ENCODE measurements around the gene CEACAM6.

Gene CEACAM6

DNA sequence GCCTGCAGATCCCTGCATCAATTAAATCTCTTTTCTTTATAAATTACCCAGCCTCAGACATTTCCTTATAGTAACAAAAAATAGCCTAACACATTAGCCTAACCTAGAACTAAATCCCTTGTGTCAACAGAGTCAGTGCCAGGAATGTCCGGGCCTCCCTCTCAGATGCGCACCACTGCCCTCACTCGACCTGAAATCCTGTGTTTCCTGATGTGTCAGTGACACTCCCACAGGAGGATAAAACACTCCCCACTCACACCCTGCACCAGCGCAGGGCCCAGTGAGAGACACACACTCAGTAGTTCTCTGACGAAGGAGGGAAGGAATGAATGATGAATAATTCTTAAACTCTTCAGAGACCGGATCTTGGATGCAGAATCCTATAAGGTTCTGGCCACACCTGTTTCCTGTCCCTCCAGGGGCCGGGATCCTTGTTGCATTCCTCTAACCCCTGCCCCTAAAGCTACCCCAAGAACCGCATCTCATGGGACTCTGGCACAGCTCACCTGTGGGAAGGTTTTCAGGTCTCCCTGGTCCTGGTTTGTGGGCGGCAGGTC is 44.2 kb downstream of the CEACAM6 start:
- DNase-seq: no peak

DNA sequence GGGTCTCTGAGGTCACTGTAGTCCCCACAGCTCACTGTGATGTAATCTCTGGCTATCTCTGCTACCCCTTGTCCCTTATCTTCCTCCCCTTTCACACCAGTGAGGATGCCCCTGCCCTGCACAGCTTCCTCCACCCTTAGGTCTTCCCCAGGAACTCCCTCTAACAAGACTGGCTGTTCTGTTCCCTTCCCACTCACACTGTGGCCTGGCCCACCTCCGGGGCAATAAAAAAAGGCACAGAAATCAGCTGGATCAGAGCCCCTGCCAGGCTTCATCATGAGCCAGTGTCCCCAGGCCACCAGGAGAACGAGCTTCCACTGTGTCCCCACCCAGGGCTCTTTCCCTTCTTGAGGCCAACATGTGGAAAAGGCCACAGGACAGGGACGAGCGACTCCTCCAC is 45.7 kb downstream of the CEACAM6 start:
- no peak for DNase-seq

DNA sequence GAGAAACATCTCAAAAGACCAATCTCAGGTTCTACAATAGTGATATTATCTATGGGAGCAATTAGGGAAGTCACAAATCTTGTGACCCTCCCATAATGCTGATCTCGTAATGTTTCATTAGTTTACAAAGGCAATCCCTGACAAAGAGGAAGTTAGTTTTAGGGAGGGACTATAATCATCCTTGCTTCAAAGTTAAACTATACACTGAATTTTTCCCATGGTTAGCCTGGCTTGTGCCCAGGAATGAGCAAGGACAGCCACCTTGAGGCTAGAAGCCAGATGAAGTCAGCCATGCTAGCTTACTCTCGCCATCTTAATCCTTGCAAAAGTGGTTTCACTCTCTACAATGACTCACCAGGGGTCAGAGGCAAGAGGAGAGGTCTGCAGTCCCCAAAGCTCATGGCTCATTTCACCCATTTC is 46.5 kb downstream of the CEACAM6 start:
- no peak for DNase-seq

DNA sequence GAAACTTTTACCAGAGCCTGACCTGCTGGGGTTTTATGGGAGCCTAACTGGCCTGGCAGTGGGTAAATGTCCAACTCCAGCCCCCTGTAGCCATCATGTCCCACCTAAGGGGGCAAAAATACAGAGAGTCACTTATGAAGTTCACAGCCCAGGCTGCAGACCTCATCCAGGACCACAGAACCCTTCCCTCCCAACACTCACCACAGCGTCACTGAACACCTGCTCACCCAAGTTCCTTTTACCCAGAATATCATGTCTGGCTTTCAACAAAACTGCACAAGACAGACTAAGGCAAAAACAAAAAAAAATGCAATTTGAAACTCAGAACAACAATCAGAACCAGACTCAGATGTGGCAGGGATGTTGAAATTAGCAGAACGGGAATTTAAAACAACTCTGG is 47.4 kb downstream of the CEACAM6 start:
- DNase-seq: no peak

DNA sequence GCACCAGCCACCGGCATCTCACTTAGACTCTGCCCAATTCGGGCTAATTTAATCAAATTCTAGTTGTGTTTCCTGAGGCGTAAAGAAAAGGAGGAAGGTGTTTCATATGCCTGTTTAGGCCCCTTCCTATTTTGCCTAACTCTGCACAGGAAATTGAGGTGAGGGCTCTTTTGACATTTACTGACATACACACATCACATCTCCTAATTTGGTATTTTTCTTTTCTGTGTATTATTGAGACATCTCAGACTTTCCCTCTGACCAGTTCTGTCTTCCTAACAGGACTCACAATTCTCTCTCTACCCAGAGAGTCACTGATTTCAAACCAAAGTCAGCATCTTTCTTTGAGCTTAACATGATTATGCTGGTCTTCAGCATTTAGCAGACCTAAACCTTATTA is 49.0 kb downstream of the CEACAM6 start:
- no peak for DNase-seq

DNA sequence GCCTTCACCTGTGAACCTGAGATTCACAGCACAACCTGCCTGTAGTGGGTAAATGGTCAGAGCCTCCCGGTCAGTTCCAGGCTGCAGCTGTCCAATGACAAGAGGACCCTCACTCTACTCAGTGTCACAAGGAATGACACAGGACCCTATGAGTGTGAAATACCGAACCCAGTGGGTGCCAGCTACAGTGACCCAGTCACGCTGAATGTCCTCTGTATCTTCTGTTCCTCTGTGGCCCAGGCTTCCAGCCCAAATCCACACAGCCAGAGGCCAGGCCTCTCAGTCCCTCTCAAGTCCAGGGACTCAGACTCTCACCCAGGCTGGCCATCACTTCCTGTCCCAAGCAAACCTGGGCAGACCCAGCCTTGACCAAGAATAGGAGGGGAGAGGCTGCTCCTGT is 51.8 kb downstream of the CEACAM6 start:
- DNase-seq: no peak

DNA sequence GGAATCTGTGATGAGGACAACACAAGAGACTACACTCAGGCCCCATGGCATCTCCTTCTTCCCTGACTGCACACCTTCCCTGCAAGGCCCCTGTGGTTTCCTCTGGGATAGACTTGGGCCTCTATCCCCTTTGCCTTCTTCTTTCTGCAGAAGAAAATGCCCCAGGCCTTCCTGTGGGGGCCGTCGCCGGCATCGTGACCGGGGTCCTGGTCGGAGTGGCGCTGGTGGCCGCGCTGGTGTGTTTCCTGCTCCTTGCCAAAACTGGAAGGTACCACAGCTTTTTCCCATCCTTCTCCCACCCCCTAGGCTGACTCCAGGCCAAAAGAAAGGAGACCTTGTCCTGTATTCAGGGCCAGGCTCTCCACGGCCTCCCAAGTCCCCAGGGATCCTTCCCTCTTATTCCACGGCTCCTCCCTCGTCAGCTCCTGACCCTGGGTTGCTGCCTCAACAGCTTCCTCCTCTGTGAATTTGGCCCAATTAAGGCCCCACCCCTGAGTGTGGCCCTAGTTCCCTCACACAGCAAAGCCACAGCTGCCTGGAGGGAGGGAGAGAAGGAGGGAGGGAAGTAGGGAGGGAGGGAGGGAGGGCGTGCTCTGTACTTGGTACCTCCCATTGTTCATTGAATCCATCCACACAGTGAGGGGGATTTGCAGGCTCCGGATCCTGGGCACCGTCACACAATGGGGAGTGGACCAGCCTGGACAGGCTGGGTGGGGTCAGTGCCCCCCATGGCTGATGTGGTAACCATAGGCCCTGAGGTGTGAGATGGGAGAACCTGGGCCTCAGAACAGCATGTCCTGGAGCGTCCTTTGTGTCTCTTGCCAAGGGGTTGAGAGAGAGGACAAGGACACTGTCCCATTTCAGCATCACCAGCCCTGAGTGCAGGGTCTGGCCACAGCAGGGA is 53.6 kb downstream of the CEACAM6 start:
- no peak for DNase-seq

DNA sequence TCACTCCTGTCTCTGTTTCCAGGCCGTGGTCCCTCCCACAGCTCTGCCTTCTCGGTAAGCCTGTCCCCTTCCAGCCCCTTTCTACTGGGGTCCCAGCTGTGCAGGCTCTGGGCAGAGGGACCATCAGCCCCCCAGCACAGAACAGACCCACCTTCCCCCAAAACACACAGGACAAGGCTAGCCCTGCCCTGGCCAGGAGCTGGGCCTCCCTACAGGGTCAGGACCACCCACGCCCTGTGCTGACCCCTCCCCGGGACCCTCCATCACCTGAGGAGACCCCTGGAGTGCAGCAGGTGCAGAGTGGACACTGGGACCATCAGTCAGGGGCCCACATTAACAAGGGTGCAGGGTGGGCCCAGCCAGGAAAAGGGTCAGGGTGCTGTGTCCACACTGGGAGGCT is 55.0 kb downstream of the CEACAM6 start:
- DNase-seq: no peak

DNA sequence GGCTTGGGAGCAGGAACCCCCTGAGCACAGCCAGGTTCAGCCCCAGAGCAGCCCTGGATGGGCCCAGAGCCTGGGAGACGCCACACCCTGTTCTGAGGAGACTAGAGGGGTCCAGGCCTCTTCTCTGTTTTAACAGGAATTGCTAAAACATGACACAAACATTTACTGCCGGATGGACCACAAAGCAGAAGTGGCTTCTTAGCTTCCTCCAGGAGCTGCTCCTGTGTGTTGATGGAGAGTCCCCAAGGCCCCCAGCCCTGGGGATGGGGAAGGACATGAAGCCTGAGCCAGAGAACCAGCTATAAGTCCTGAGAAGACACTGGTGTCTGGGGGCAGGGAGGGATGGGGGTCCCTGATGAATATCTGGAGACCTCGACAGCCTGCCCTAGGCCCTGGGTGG is 55.7 kb downstream of the CEACAM6 start:
- no peak for DNase-seq

DNA sequence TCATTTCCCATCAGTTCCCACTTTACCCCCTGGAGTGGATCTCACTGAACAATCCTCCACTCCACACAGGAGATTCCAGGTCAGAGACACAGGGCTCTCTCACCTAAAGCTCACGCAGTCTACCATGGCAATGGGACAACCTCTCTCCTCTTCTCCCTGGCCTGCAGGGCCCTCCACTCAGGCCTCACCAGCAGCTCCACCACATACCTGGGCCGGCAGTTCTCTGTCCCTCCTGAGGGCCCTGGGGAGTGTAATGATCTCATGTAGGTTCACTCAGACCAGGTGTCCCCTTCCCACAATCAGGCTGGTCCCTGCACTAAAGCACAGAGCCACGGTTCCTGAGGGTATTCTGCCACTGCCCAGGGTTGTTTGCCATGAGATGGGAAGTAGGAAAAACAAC is 56.7 kb downstream of the CEACAM6 start:
- no peak for DNase-seq

DNA sequence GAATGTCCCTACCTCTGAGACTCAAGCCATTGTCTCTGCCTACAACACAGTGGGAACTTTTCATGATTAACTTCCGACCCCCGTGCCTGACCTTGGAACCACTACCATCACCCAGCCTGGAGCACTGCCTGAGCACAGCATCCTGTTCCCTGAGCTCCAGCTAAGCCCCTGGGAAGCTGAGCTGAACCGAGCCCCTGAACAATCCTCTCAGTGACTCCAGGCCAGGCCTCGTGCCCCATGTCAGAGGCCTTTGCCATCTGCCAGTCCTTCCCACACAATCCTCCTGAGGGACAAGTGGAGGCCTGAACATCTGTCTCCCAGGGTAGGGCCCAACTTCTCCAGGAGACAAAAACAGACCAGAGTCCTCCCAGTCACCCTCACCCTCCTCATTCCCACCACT is 58.6 kb downstream of the CEACAM6 start:
- no peak for DNase-seq

DNA sequence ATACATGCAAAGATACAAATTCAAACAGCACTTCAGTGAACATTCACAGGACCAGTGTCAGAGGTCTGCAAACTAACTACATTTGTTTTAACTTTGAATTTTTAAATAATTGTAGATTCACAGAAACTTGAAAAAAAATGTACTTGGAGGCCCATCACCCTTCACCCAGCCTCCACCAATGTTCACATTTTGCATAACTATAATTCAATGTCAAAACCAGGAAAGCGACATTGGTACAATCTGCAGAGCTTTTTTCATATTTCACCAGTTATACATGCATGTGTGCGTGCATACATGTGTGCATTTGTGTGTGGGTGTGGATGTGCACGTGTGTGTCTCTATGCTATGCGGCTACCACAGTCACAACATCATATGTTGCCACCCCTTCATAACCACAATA is 60.0 kb downstream of the CEACAM6 start:
- DNase-seq: no peak

DNA sequence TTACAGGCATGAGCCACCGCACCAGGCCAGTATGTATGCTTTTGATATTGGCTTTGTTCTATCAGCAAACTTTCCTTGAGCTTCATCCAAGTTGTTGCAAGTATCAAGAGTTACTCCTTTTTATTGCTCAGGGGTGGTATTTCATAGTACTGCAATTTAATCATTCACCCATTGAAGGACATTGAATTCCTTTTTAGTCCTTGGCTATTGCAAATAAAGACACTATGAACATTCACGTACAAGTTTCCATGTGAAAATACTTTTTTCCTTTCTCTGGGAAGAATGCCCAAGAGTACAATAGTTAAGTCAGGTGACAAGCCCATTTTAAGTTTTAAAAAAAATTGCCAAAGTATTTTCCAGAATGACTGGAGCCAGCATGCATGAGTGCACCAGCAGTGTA is 61.4 kb downstream of the CEACAM6 start:
- DNase-seq: no peak

DNA sequence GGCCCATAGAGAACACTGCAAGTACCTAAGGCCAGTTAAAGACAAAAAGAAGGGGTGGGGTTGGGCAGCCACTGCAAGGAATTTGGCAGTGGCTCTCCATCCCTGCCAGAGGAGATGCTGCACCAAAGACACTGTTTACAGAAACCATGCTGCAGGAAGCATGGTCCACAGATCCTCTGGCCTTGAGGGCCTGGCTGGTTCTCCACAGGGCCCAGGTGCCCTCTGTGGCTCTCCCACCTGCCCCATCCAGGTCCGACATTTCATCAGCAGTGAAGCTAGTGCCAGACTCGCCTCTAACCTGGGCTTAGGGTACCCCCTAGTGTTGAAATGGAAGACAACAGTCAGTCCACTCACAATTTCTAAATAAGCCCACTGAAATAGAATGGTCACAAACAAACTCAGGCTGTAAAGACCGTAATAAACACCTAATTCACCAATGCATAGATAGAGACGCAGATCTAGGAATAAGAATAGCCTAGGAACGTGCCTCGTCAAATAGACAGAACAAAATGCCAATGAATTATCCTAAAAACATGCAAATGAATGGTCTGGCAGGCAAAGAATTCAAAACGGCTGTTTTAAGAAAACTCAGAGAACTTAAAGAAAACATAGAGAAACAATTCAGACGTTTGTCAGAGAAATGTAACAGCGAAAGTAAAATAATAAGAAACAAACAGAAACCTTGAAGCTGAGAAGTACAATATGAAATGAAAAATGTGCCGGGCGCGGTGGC is 65.8 kb downstream of the CEACAM6 start:
- DNase-seq: no peak
